Activated CD4-positive, alpha-beta T cell treated with anti-CD3 and anti-CD28 coated beads, Interleukin-2, Interleukin-4, amounts not matched to agents 100 ng/mL and 50 ng/mL, durations not matched to agents 16 hours and 8 hours (primary cell): ENCODE data around the gene YLPM1.

Experiments used
- DNase-seq: peaks from one replicate; pipeline ENCODE4 v3.0.0-alpha.2; 2020; ENCODE audit warnings: low spot score

YLPM1 gene

DNA sequence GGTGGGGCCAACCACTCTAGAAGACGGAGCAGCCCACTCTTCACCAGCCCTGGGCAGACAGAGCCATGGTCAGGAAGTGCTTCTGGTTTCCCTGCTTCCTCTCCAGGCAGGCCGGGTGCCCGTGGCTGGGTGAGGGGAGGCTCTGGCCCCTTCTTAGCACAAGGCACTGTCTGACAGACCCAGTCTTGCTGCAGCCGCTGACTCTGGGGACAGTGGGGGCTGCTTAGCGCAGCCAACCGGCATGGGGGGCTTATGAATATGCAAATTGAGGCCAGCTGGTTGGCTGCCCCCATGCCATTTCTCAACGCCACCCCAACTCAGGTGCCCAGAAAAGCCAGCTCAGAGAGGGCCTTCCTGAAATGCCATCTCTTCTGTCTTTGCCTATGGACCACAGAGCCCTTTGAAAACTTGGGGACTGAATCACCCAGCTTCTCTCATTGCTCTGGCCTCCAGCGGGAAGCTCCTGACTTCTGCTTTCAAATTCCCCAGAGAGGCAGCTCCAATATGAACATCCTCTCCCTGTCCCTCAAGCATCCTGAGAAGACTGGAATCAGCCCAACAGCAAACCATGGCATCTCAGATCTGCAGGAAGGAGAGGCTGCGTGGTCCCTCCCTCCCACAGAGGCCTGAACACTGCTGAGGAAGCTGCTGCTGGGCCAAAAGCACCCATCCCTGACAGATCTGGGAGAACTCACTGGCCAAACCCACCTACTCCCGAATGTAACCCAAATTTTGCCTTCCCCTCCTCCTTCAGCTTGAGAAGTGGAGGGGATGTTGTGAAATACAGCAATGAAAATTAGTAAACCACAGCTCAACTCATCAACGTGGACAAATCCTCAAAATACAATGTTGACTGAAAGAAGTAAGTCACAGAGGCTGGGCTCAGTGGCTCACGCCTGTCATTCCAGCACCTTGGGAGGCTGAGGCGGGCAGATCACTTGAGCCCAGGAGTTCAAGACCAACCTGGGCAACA is 113.1 kb downstream of the YLPM1 start, which contains the start of gene PROX2:
TSS of gene PROX2 (minus strand) at position 205 of the 973 bp plus-strand sequence. CDS start 12,311 bp downstream, outside the sequence.
- DNase-seq = no peak

DNA sequence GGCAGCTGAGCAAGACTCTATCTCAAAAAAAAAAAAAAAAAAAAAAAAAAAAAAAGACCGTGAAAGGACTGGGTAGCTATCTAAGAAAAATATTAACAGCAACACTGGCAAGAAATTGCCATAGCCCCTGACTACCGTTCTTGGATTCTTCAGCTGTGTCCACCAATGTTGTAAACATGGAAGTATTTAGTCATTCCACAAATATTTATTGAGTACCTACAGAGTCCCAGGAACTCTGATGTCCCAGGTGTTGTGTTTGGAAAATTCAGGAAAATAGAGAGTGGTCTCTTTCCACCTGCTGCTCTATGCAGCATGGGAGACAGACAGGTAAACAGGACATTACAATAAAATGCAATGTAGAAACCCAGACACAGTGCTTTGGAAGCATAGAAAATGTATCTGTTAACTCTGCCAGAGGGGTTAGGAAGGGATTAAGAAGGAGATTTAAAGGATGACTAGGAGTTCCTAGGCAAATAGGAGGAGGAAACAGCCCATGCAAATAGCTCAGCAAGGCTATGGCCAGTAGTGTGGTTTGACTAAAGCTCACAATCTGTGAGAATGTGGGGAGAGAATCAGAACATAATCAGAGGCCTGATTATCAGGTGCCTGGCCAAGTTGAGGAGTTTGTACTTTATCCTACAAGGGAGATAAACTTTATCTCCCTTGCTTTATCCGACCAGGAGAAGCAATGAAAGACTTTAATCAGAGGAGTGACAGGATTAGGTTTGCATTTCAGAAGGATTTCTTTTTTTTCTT is 116.5 kb downstream of the YLPM1 start:
- no peak for DNase-seq

- DNase-seq = peak; percentile 88
Observed at GRCh38 chr14:74881431-74882102, 118.5 kb downstream of the YLPM1 start, which contains the start of gene DLST. Gene DLST (plus strand): TSS chr14:74881916. CDS start chr14:74881954, 38 bp downstream.

GRCh38 chr14:74882103-74882920 is 119.2 kb downstream of the YLPM1 start:
- DNase-seq = peak; percentile 30
